Measurements from ENCODE around the gene SEM1. TPM values are rescaled to one million over a fixed set of nuclear protein-coding genes. Genes with fewer than 3 reads are reported as not detected.

The SEM1 gene
- total and polyA plus RNA-seq, 9 of the 15 experiments (the other 6 are each of a cell fraction or from before 2014, with no cell fraction given): 74.7 to 938 (median 454) TPM

GRCh38 chr7:96669812-96670211 is 39.8 kb downstream of the SEM1 start:
- no peak for DNase-seq (ENCODE audit: extremely low read depth in 1 of 4, low spot score in 3 of 4)

GRCh38 chr7:96667026-96667425 is 42.6 kb downstream of the SEM1 start:
- Histone ChIP-seq H3K4me2 (ENCODE audit: insufficient read depth, low read length) (no peak overlapping the region), H3K9ac (ENCODE audit: insufficient read depth in 1 of 2, low read depth in 2 of 2, low read length in 2 of 2) (no peak overlapping the region), H3K36me3 (ENCODE audit: control insufficient read depth, insufficient read depth, low read length) (peaks cover 3% of the 10 kb centered on the region; the same call in 1 of the 3 replicates), H2AFZ (ENCODE audit: low read depth, low read length) (no peak overlapping the region), H3K4me3 (no peak overlapping the region), H3K27ac (ENCODE audit: extremely low read depth, low read depth, low read length) (no peak overlapping the region), H4K20me1 (replicated peaks; ENCODE audit: control insufficient read depth, insufficient read depth, low read length) (no peaks in the 10 kb centered on the region), H3K27me3 (ENCODE audit: control insufficient read depth in 2 of 2, insufficient read depth in 2 of 2, low read length in 2 of 2) (no peaks in the 10 kb centered on the region), H3K79me2 (ENCODE audit: control insufficient read depth, insufficient read depth, low read length) (no peaks in the 10 kb centered on the region), H3K9me1 (ENCODE audit: control insufficient read depth, insufficient read depth, low read length) (no peaks in the 10 kb centered on the region), H3K9me3 (replicated peaks; ENCODE audit: control insufficient read depth, insufficient read depth, low read depth, low read length) (no peaks in the 10 kb centered on the region), H3K4me1 (replicated peaks in 1 of 2; ENCODE audit: control insufficient read depth in 2 of 2, insufficient read depth in 2 of 2, low read length in 2 of 2) (no peaks in the 10 kb centered on the region)
- 78% methylated on average over 5 of the region's 5 CpGs for WGBS (ENCODE audit: insufficient coverage, low coverage, missing lambda C conversion rate)
- intact Hi-C loops (cut with micrococcal nuclease) (no loop called here), in situ Hi-C loops (cut with MboI) (no loop called here)
- DNase-seq (ENCODE audit: extremely low read depth in 1 of 4, low spot score in 3 of 4) (no peak), FAIRE-seq (no peak), ATAC-seq (no peak)
- ChIA-PET POLR2A (no interaction called here), CTCF (ENCODE audit: low intra/inter-chr PET ratio) (no interaction called here)
- BruUV-seq (replicated peaks): no TSS peak
- TF ChIP-seq LEF1 (IDR thresholded peaks at IDR 0.05) (no peak), FOXA3 (CRISPR knock-in tag; conservative IDR thresholded peaks at IDR 0.05 in 1 of 2, IDR thresholded peaks at IDR 0.05 in 1 of 2) (no peak), PHTF2 (CRISPR knock-in tag; IDR thresholded peaks at IDR 0.05) (no peak), MTA2 (IDR thresholded peaks at IDR 0.05; ENCODE audit: low read depth) (no peak), TBL1XR1 (IDR thresholded peaks at IDR 0.05; ENCODE audit: low read length in 2 of 2) (no peak), MAX (CRISPR knock-in tag; IDR thresholded peaks at IDR 0.05) (no peak), KAT8 (IDR thresholded peaks at IDR 0.05; ENCODE audit: low read depth) (no peak), ZNF224 (CRISPR knock-in tag; IDR thresholded peaks at IDR 0.05) (no peak), ILK (tag; IDR thresholded peaks at IDR 0.05; ENCODE audit: borderline replicate concordance, low read depth) (no peak), FOXP4 (CRISPR knock-in tag; IDR thresholded peaks at IDR 0.05; ENCODE audit: borderline replicate concordance) (no peak), GTF2A2 (tag; IDR thresholded peaks at IDR 0.05) (no peak), KHSRP (IDR thresholded peaks at IDR 0.05) (no peak), EZH2 (IDR thresholded peaks at IDR 0.05; ENCODE audit: borderline replicate concordance, low read depth, low read length) (no peak), ZNF507 (tag; conservative IDR thresholded peaks at IDR 0.05) (no peak), U2AF1 (optimal IDR thresholded peaks at IDR 0.05; ENCODE audit: low read depth, low read length) (no peak)

More at GRCh38 chr7:96669812-96670211, 39.8 kb downstream of the SEM1 start:
- Histone ChIP-seq H4K20me1 (replicated peaks; ENCODE audit: control insufficient read depth, insufficient read depth, low read length) (no peaks in the 10 kb centered on the region), H3K79me2 (ENCODE audit: control insufficient read depth, insufficient read depth, low read length) (no peaks in the 10 kb centered on the region), H3K36me3 (ENCODE audit: control insufficient read depth, insufficient read depth, low read length) (peaks cover 3% of the 10 kb centered on the region; the same call in 1 of the 3 replicates), H3K27ac (ENCODE audit: extremely low read depth, low read depth, low read length) (no peak overlapping the region), H2AFZ (ENCODE audit: low read depth, low read length) (no peak overlapping the region), H3K4me3 (no peak overlapping the region), H3K9me1 (ENCODE audit: control insufficient read depth, insufficient read depth, low read length) (no peaks in the 10 kb centered on the region), H3K4me1 (replicated peaks in 1 of 2; ENCODE audit: control insufficient read depth in 2 of 2, insufficient read depth in 2 of 2, low read length in 2 of 2) (no peaks in the 10 kb centered on the region), H3K9me3 (replicated peaks; ENCODE audit: control insufficient read depth, insufficient read depth, low read depth, low read length) (no peaks in the 10 kb centered on the region), H3K9ac (ENCODE audit: insufficient read depth in 1 of 2, low read depth in 2 of 2, low read length in 2 of 2) (no peak overlapping the region), H3K27me3 (ENCODE audit: control insufficient read depth in 2 of 2, insufficient read depth in 2 of 2, low read length in 2 of 2) (no peaks in the 10 kb centered on the region), H3K4me2 (ENCODE audit: insufficient read depth, low read length) (no peak overlapping the region)
- ChIA-PET POLR2A (no interaction called here), CTCF (ENCODE audit: low intra/inter-chr PET ratio) (no interaction called here)
- TF ChIP-seq ZNF239 (CRISPR knock-in tag; IDR thresholded peaks at IDR 0.05) (no peak), CREM (IDR thresholded peaks at IDR 0.05; ENCODE audit: low read depth) (no peak), NUFIP1 (IDR thresholded peaks at IDR 0.05; ENCODE audit: partially characterized antibody) (no peak)
- FAIRE-seq (no peak), ATAC-seq (no peak)
- no TSS peak for BruUV-seq (replicated peaks)
- intact Hi-C loops (cut with micrococcal nuclease): no loop called here
- in situ Hi-C loops (cut with MboI): no loop called here
